ENCODE data around the gene BMP8B.

Gene BMP8B

GRCh38 chr1:39755965-39756659, 32.6 kb downstream of the BMP8B start:
- DNase-seq: no peak

- no peak for DNase-seq
Observed at GRCh38 chr1:39754906-39755504, 33.7 kb downstream of the BMP8B start.

GRCh38 chr1:39754026-39754570, 34.6 kb downstream of the BMP8B start:
- DNase-seq: no peak

DNA sequence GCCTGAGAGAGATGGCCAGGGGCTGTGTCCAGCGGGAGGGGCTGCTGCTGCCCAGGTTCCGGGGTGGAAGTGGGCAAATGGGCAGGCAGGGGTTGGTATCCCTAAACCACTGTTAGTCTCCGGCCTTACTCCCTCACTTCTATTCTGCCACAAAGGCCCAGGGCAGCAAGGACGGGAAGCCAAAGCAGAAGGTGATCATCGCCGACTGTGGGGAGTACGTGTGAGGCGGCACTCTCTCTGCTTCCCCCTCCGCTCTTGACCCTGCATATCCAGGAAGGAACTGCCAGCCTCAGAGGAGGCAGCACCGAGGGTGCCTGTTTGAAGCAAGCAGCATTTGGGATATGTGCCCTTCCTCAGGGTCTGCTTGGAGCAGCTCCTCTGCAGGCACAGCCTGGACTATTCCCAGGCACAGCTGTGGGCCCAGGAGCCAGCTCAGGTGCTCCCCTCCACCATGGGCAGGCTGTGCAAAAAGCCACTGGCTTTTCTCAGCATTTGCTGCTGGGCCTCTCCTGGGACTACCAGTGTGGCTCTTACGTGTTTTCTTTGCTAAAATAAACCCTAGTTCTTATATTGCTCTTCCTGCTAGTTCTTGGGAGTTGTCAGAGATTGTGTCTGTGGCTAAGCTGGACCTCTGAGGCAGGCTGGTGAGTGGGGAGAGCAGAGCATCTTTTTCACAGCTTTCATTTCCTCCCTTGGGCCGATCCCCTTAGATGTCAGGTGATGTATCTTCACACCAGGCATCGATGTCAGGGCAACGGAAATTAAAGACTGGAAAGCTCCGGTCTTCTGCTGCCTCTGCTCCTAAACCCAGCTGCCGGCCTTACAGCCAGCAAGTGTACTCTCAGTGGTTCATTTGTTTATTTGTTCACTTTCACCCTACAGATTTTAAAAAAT, 35.3 kb downstream of the BMP8B start:
- DNase-seq: no peak

- DNase-seq: no peak
Observed at GRCh38 chr1:39752703-39753102, 36.0 kb downstream of the BMP8B start.

DNA sequence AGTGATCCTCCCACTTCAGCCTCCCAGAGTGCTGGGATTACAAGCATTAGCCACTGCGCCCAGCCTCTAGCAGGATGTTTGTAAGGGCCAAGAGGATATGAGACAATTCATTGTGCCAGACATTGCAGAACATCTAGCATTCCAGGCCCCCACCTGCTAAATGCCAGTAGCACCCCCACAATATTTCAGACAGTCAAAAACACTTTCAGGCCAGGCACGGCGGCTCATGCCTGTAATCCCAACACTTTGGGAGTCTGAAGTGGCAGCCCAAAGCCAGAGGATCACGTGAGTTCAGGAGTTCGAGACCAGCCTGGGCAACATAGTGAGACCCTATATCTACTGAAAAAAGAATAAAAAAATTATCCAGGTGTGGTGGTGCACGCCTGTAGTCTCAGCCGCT, 37.1 kb downstream of the BMP8B start:
- no peak for DNase-seq

DNA sequence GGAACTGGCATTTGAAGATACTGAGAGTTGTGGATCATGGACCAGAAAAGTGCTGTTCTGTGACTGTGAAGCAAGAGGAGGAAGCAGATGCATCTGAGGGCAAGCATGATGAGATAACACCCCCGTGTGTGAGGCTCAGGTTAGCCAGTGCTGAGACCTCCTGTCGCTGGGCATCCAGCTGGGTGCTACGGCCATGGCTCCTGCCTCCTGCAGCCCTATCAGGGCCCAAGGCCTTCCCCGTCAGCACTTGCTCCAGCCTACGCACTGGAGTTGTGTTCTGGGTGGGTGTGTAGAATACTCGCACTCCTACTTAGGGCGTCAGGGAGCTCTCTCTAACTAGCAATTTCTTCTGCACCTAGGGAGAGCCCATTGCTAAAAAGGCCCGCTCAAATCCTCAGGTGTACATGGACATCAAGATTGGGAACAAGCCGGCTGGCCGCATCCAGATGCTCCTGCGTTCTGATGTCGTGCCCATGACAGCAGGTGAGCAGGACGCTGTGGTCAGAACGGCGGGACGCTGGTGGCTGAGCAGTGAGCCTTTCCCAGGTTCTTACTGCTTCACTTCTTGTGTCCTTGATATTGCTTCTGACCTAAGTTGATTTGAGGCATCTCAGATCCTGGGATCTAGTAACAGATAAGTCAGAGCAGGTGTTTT, 43.5 kb downstream of the BMP8B start:
- no peak for DNase-seq

DNA sequence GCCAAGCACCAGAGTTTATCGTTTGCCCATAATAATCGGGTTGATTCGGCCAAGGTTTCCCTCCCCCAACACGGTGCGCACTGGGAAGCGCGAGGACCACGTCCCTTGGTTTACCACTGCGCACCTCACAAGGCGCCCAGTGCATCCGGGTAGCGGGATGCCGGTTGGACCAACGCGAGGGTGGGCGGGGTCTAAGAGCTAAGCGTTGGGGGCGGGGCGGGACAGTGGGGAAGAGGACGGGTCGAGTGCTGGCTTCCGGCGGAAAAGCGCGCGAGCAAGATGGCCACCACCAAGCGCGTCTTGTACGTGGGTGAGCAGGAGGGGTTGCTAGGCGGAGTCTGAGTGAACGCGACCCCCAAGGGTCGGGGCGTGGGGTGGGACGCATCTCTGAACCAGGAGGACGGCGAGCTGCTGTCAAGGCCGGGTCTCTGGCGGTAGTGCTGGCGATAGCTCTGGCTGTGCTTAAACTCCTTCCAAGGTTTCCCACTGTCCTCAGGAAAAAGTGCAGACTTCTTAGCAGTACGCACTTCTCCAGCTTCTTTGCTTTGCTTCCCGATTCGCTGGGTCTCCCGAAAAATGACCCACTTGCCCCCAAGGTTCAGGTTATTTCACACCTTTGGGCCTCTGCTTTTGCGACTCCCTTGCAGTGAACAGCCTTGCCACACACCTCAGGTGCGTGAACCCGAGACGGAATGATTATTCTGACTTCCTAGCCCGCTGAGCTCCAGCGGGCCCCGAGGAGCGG, 49.9 kb downstream of the BMP8B start, which contains the start of gene PPIE:
Gene PPIE (plus strand): TSS at position 261 of the 745 bp plus-strand sequence. CDS start 19 bp downstream, at position 280.
- DNase-seq: peak; percentile 92

DNA sequence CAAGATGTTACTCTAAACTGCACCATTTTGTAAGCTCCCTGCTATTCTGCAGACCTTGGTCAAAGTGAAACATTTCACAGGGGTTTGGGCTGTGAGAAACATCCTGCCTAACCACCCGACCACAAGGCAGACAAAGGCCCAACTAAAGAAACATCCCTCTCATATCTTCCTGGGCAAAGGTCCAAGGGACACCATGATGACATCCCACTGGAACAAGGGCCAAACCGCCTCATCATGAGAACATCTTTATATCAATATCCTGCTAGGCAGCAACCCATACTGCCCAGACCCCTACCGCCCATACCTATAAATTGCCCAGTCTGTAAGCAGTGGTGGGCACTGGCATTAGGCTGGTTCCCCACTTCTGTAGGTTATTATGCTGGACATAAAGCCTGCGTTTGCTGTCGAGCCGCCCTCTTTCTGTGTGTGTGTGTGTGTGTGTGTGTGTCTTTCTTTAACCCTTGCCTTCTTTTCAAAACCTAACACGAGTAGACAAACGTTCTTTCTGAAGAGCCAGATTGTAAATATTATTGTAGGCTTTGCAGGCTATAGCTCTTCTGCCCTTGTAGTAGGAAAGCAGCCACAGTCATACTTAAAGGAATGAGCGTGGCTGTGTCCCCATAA, 51.0 kb downstream of the BMP8B start:
- no peak for DNase-seq

DNA sequence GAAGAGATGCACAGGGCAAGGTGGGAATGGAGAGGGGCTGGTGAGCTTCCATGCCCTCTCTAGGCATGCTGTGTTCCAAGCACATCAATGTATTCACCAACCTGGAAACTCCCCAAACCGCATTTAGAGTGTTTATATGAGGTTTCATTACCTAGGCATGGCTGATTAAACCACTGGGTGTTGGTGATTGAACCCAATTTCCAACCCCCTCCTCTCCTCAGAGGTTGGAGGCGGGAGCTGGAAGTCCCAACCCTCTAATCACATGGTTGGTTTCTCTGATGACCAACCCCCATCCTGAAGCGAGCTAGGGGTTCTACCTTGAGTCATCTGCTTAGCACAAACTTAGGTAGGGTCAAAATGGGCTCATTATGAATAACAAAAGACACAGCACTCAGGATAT, 52.9 kb downstream of the BMP8B start:
- DNase-seq: no peak

- DNase-seq: no peak
Observed at GRCh38 chr1:39733161-39733560, 55.5 kb downstream of the BMP8B start.

- DNase-seq: no peak
Observed at GRCh38 chr1:39732730-39733129, 55.9 kb downstream of the BMP8B start.

DNA sequence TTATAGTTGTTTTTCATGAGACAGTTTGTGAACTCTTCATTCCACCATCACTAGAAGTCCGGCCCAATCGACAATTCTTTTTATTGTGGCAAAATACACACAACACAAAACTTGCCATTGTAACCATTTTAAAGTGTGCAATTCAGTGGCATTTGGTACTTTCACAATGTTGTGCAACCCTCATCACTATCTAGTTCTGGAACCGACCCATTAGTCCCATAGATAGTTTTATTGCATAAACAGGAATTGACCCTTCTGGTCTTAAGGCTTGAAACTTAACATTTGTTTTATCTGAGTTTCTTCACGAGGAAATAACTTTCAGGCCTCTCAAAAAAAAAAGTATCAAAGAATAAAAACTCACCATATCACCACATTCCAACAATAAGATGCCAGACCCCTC, 58.8 kb downstream of the BMP8B start:
- DNase-seq: no peak

DNA sequence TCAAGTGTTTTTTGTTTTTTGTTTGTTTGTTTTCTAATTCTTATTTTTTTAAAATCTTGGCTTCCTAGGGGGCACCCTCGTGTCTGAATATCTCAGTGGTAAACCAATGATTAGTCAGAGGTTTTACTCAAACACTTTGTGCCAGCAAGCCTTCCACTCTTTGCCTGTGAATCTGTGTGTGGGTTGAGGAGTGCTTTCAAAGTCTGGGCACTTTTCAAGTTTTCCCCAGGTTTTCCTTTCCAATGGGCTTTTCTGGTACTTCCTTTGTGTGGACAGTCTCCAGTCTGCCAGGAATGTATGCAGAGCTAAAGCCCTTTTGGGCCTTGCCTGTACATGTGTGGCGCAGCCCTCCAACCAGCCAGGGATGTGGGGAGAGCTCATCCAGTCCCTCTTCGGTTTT, 59.6 kb downstream of the BMP8B start:
- DNase-seq: no peak

- no peak for DNase-seq
Observed at GRCh38 chr1:39727932-39728317, 60.7 kb downstream of the BMP8B start.

DNA sequence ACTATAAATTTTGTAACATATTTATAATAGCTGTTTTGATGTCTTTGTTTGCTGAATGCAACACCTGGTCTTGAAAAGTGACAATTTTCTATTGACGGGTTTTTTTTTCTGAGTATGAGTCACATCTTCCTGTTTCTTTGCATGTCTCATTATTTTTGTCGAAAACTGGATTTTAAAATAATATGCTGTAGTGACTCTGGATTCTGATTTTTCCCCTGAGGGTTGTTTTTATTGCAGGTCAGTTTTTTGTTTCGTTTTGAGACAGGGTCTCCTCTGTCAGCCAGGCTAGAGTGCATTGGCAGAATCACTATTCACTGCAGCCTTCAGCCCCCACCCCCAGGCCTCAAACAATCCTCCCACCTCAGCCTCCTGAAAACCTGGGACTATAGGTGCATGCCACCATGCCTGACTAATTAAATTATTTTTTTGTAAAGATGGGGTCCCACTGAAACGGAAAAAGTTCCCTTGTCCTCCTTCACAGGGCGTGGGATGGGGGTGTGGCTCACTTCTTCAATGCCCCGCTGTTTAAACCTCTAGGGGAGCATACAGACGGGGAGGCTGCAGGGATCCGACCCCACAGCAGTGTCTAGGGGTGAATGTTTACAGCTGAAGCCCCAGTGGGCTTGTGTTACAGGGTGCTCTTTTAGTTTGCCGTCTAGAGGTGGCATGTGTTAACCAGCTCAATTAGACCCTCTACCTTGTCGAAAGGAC, 61.3 kb downstream of the BMP8B start:
- DNase-seq: no peak

DNA sequence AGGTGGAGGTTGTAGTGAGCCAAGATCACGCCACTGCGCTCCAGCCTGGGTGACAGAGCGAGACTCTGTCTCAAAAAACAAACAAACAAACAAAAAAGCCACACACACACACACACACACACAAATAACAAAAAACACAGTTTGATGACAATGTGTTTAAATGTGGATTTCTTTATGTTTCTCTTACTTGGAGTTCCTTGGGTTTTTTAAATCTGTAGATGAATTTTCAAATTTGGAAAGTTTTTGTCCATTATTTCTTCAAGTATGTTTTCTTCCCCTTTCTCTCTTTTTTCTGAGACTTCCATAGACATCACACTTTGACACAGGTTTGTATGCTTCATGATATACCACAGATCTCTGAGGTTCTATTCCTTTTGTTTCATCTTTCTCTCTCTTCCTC, 62.1 kb downstream of the BMP8B start:
- DNase-seq: no peak

DNA sequence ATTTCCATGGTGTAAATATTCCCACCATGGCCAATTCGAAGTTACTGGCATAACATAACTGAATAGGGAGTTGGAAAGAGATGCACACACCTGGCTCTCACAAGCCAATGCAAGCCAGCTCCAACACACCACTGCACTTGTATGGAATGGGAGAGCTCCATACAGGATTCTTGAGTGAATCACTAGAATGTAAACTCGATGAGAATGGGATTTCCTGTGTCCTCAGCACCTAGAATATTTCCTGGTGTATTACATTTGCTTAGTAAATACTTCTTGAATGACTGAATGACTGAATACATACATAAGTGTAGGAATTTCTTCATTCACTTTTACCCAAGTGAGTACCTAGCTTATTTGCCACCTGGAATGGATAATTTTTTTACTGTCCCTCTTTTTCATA, 66.2 kb downstream of the BMP8B start:
- no peak for DNase-seq

GRCh38 chr1:39721664-39722063, 67.0 kb downstream of the BMP8B start:
- DNase-seq: no peak

DNA sequence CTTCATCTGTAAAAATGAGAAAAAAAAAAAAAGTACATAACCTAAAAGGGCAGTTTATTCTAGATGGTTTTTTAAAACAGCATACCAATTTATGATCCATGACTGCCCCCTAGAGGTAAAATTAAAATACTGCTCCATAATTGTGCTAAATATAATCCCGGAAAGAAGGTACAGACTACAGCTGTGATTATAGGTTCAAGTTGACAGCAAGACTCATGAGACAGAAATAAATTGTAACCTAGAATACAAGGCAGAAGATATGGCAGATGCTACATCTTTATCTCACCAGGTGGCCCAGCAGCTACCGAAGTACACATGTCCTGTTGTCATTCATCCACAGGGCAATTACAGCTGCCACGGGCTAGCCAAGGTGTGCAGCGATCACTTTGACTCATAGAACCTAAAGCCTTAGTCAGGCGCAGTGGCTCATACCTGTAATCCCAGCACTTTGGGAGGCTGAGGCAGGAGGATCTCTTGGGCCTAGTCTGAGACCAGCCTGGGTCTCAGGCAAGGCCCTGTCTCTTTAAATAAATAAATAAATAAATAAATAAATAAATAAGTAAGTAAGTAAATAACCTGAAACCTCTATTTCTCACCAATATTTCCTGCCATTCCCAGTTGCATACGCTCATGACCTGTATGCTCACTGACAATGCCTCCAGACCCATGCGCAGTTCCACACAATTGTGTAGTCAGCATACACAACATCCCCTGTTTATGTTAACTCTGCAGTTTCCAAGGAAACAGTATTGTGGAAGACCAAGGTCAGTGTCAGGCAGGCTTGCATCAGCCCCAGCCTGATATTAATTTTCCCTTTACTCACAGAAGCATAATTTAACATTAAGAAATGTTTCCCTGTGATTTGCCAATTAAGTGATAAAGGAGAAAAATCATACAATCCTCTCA, 68.3 kb downstream of the BMP8B start:
- DNase-seq: no peak

All from CD4-positive, alpha-beta T cell treated with Interferon gamma for 1 hour (primary cell).